Esophagus squamous epithelium (tissue), 5 donors: Measurements from ENCODE around the gene ANAPC15. TPM values are rescaled to one million over a fixed set of nuclear protein-coding genes. Genes with fewer than 3 reads are reported as not detected.

ENCODE experiments used
- DNase-seq: peaks from one replicate; lab custom pipeline; 2025; lab: John Stamatoyannopoulos, UW
- H3K27ac ChIP-seq, 4 donors: fragments of 200-600 bp; sonication (generic); one replicate each; pipeline ENCODE4 v1.5.1; 2016 to 2019; ENCODE audit warnings: mild to moderate bottlenecking in 1 of 4
- H3K27me3 ChIP-seq, 4 donors: fragments of 200-600 bp; sonication (generic); 1 replicate in 3 of 4; 2 replicates in 1 of 4; pipeline versions ENCODE4 v1.5.1 to v1.6.0; 2017 to 2021; ENCODE audit warnings: antibody characterized with exemption in 1 of 4
- H3K36me3 ChIP-seq, 3 donors: fragments of 200-600 bp; sonication (generic); one replicate each; pipeline ENCODE4 v1.5.1; 2016 to 2019
- H3K4me1 ChIP-seq, 3 donors: fragments of 200-600 bp; sonication (generic); one replicate each; pipeline ENCODE4 v1.5.1; 2017 to 2019
- H3K4me3 ChIP-seq, 4 donors: fragments of 200-600 bp; sonication (generic); 1 replicate in 3 of 4; 2 replicates in 1 of 4; pipeline ENCODE4 v1.5.1; 2016 to 2019; ENCODE audit warnings: mild to moderate bottlenecking in 2 of 4, moderate library complexity in 1 of 4
- H3K9me3 ChIP-seq, 3 donors: fragments of 200-600 bp; sonication (generic); one replicate each; pipeline ENCODE4 v1.5.1; 2016 to 2019
- CTCF ChIP-seq, 6 experiments: fragments of 450-650 bp in 4 of 6; fragments of 200-600 bp in 2 of 6; sonication (generic) in 2 of 6; IDR thresholded peaks; one replicate each; pipeline ENCODE4 v1.5.1; 2016 to 2019; ENCODE audit warnings: antibody characterized with exemption in 6 of 6, mild to moderate bottlenecking in 4 of 6, moderate library complexity in 4 of 6
- POLR2A ChIP-seq, 4 donors: fragments of 450-650 bp; IDR thresholded peaks; one replicate each; pipeline ENCODE4 v1.6.1; 2017; ENCODE audit warnings: antibody characterized with exemption in 4 of 4, mild to moderate bottlenecking in 4 of 4, moderate library complexity in 3 of 4
- WGBS, 2 donors: methylation state at CpG; one replicate each; pipeline ENCODE4 v1.1.5; 2018; 5-methylcytosine and 5-hydroxymethylcytosine counted together
- intact Hi-C: fragments of 100-400 bp; cut with DNase I; formaldehyde crosslinking; loops from one replicate; pipeline ENCODE4 v1.15.0; 2022
- total RNA-seq, 4 donors: library from RNA; depleted of rRNA; stranded (reverse); fragments of >200 nt; gene quantifications; one replicate each; pipeline ENCODE4 v1.1.0, GENCODE V29; 2016
- donor health status: DM: yes; HTN: yes; CAD: no.

The ANAPC15 gene
- total RNA-seq, 4 donors from 2014 or later: 17.7 to 35.3 (median 23.5) TPM

- intact Hi-C loops: no loop called here
- DNase-seq: no peak
- 54 to 73% methylated on average over 1 of the region's 1 CpG for WGBS, 2 donors
- H3K9me3 ChIP-seq: no peaks in the 10 kb centered on the region
- peaks cover 0 to 3% (median 0%) of the 10 kb centered on the region in 4 donors for H3K27me3 ChIP-seq
- no peak for TF ChIP-seq POLR2A (IDR thresholded peaks at IDR 0.05)
- TF ChIP-seq CTCF (IDR thresholded peaks at IDR 0.05): no peak
- H3K27ac ChIP-seq: no peak overlapping the region
- H3K4me1 ChIP-seq: peaks cover 0 to 21% (median 8%) of the 10 kb centered on the region in 3 donors
- H3K4me3 ChIP-seq: no peak overlapping the region
- peaks cover 0 to 10% (median 0%) of the 10 kb centered on the region in 3 donors for H3K36me3 ChIP-seq
These were observed 2.1 kb upstream of the ANAPC15 start for GRCh38 chr11:72114570-72114969.

- intact Hi-C loops: no loop called here
- H3K36me3 ChIP-seq: peaks cover 0 to 24% (median 0%) of the 10 kb centered on the region in 3 donors
- H3K9me3 ChIP-seq: no peaks in the 10 kb centered on the region
- peak overlapping the region; percentile 47 to 79 (median 72) for H3K4me3 ChIP-seq
- peak overlapping the region; percentile 89 to 99 (median 98) for H3K27ac ChIP-seq
- H3K4me1 ChIP-seq: peaks cover 0 to 21% (median 8%) of the 10 kb centered on the region in 3 donors
- no peak for DNase-seq
- H3K27me3 ChIP-seq: no peaks in the 10 kb centered on the region
- TF ChIP-seq CTCF (IDR thresholded peaks at IDR 0.05): no peak
- no peak for TF ChIP-seq POLR2A (IDR thresholded peaks at IDR 0.05)
- WGBS, 2 donors: 51 to 53% methylated on average over 9 of the region's 9 CpGs
These were observed 698 bp upstream of the ANAPC15 start for GRCh38 chr11:72112978-72113808.

- TF ChIP-seq POLR2A (IDR thresholded peaks at IDR 0.05): no peak
- no peak for TF ChIP-seq CTCF (IDR thresholded peaks at IDR 0.05)
- Histone ChIP-seq H3K4me3 (peak overlapping the region; percentile 47 to 79 (median 72)), H3K27me3 (no peaks in the 10 kb centered on the region), H3K27ac (peak overlapping the region; percentile 89 to 99 (median 98)), H3K9me3 (no peaks in the 10 kb centered on the region), H3K4me1 (peaks cover 0 to 21% (median 8%) of the 10 kb centered on the region in 3 donors), H3K36me3 (peaks cover 0 to 37% (median 0%) of the 10 kb centered on the region in 3 donors)
- intact Hi-C loops: no loop called here
- WGBS, 2 donors: 1 to 2% methylated on average over 9 to 10 of the region's 10 CpGs
- no peak for DNase-seq
These were observed 974 bp downstream of the ANAPC15 start for GRCh38 chr11:72111300-72112142.

GRCh38 chr11:72105888-72106287, 6.6 kb downstream of the ANAPC15 start, which contains the start of gene TOMT:
Gene TOMT, plus strand, starts transcription at chr11:72105924. Its CDS starts 28 bp downstream, at chr11:72105952.
- Histone ChIP-seq H3K36me3 (peaks cover 0 to 47% (median 0%) of the 10 kb centered on the region in 3 donors), H3K4me1 (peaks cover 19 to 29% (median 20%) of the 10 kb centered on the region in 3 donors), H3K9me3 (no peaks in the 10 kb centered on the region), H3K27ac (peak within 1 kb of the TSS in 1 of 4 donors; percentile 16), H3K4me3 (no peak within 1 kb of the TSS), H3K27me3 (no peaks in the 10 kb centered on the region)
- WGBS, 2 donors: 83 to 92% methylated on average over 4 to 7 of the region's 14 CpGs
- intact Hi-C loops: no loop called here
- TF ChIP-seq POLR2A (IDR thresholded peaks at IDR 0.05) (no peak), CTCF (IDR thresholded peaks at IDR 0.05) (no peak)
- no peak for DNase-seq
